HepG2 (cell line): ENCODE data around the gene ATP6V1F. TPM values are rescaled to one million over a fixed set of nuclear protein-coding genes. Genes with fewer than 3 reads are reported as not detected.
A peak's percentile ranks its signal among the peaks of the same experiment; 100 is the strongest.

Source experiments
- ARID2 ChIP-seq: sonication (generic); formaldehyde crosslinking; IDR thresholded peaks from 2 replicates; pipeline ENCODE4 v1.8.1; 2022; ENCODE audit warnings: mild to moderate bottlenecking, missing genetic modification reagents, borderline replicate concordance
- CAMTA2 ChIP-seq: sonication (generic); formaldehyde crosslinking; IDR thresholded peaks from 2 replicates; pipeline ENCODE4 v1.4.0; 2020; ENCODE audit warnings: mild to moderate bottlenecking, missing genetic modification reagents, borderline replicate concordance
- HNRNPK ChIP-seq: fragments of 200-400 bp; formaldehyde crosslinking; IDR thresholded peaks from 2 replicates; pipeline ENCODE4 v1.6.1; 2018; ENCODE audit warnings: low read length, low read depth, moderate library complexity, mild to moderate bottlenecking; ENCODE audit not compliant: poor library complexity, severe bottlenecking
- HOXA3 ChIP-seq: sonication (generic); formaldehyde crosslinking; IDR thresholded peaks from 2 replicates; pipeline ENCODE4 v1.5.0; 2020; ENCODE audit warnings: missing genetic modification reagents
- JUND ChIP-seq: sonication (generic); formaldehyde crosslinking; IDR thresholded peaks from 2 replicates; pipeline ENCODE4 v1.8.0; 2022; ENCODE audit warnings: mild to moderate bottlenecking, missing genetic modification reagents
- MTA1 ChIP-seq: sonication (generic); formaldehyde crosslinking; IDR thresholded peaks from 2 replicates; pipeline ENCODE4 v1.4.0; 2020; ENCODE audit warnings: missing genetic modification reagents, mild to moderate bottlenecking, borderline replicate concordance
- MXD3 ChIP-seq: IDR thresholded peaks from 2 replicates; pipeline ENCODE4 v1.6.1; 2016; ENCODE audit warnings: mild to moderate bottlenecking, missing biosample characterization, missing genetic modification reagents
- MYPOP ChIP-seq: sonication (generic); formaldehyde crosslinking; IDR thresholded peaks from 2 replicates; pipeline ENCODE4 v1.8.1; 2023; ENCODE audit warnings: mild to moderate bottlenecking, moderate library complexity, missing genetic modification reagents
- NFAT5 ChIP-seq: sonication (generic); formaldehyde crosslinking; IDR thresholded peaks from 2 replicates; pipeline ENCODE4 v1.4.0; 2020; ENCODE audit warnings: missing genetic modification reagents
- ZBED4 ChIP-seq: sonication (generic); formaldehyde crosslinking; IDR thresholded peaks from 2 replicates; pipeline ENCODE4 v1.4.0; 2020; ENCODE audit warnings: missing genetic modification reagents, borderline replicate concordance
- ZNF224 ChIP-seq: sonication (generic); formaldehyde crosslinking; IDR thresholded peaks from 2 replicates; pipeline ENCODE4 v1.5.0; 2020; ENCODE audit warnings: mild to moderate bottlenecking, missing genetic modification reagents
- ZNF33B ChIP-seq: sonication (generic); formaldehyde crosslinking; IDR thresholded peaks from 2 replicates; pipeline ENCODE4 v1.5.1; 2020; ENCODE audit warnings: mild to moderate bottlenecking, missing genetic modification reagents
- ZNF749 ChIP-seq: sonication (generic); formaldehyde crosslinking; IDR thresholded peaks from 2 replicates; pipeline ENCODE4 v1.8.0; 2022; ENCODE audit warnings: mild to moderate bottlenecking, missing genetic modification reagents, moderate library complexity, borderline replicate concordance
- ZNF883 ChIP-seq: sonication (generic); formaldehyde crosslinking; IDR thresholded peaks from 2 replicates; pipeline ENCODE4 v1.5.1; 2020; ENCODE audit warnings: mild to moderate bottlenecking, missing genetic modification reagents; ENCODE audit errors: not compliant biosample characterization
- ZSCAN21 ChIP-seq: sonication (generic); formaldehyde crosslinking; IDR thresholded peaks from 2 replicates; pipeline ENCODE4 v1.8.0; 2022; ENCODE audit warnings: mild to moderate bottlenecking, missing genetic modification reagents, moderate library complexity, borderline replicate concordance
- polyA plus RNA-seq, 8 experiments: library from polyadenylated mRNA; depleted of rRNA in 3 of 8; stranded (reverse) in 7 of 8; unstranded in 1 of 8; fragments of >200 nt; fragmentation: Illumina TruSeq in 4 of 8; extraction: Trizol in 4 of 8; gene quantifications; 2 replicates each; pipeline versions ENCODE4 v1.2.1 to v1.2.3, GENCODE V29; 2011 to 2016; ENCODE audit warnings: low read depth in 4 of 8, missing spikeins in 1 of 8, mixed read lengths in 1 of 8; ENCODE audit not compliant: insufficient read depth in 1 of 8
- total RNA-seq, 5 experiments: library from RNA; depleted of rRNA; stranded (reverse); fragments of >200 nt; fragmentation: Illumina TruSeq; extraction: Trizol; gene quantifications; 2 replicates each; pipeline ENCODE4 v1.2.3, GENCODE V29; 2016; ENCODE audit warnings: low read depth in 1 of 5

ATP6V1F gene
- total and polyA plus RNA-seq, 2 of the 13 experiments (the other 11 are each of a cell fraction or from before 2014, with no cell fraction given): 87.2 to 132 TPM

- TF ChIP-seq HNRNPK (no peak), MTA1 (CRISPR knock-in tag) (peak; percentile 67; the same call in 1 of the 2 replicates), NFAT5 (CRISPR knock-in tag) (no peak; the same call in 1 of the 2 replicates), MYPOP (no peak; the same call in 1 of the 2 replicates), MXD3 (CRISPR knock-in tag) (no peak), HOXA3 (CRISPR knock-in tag) (peak; percentile 53), ZNF33B (no peak), JUND (no peak), ZBED4 (CRISPR knock-in tag) (no peak), ZNF749 (CRISPR knock-in tag) (no peak), ZNF883 (CRISPR knock-in tag) (peak; percentile 57), ZSCAN21 (CRISPR knock-in tag) (0 out of 2 replicates have a peak, but pooled peaks have one; percentile 7), CAMTA2 (0 out of 2 replicates have a peak, but pooled peaks have one; percentile 50), ZNF224 (CRISPR knock-in tag) (no peak; the same call in 1 of the 2 replicates), ARID2 (peak; percentile 61; the same call in 1 of the 2 replicates)
Observed at GRCh38 chr7:128869138-128869943, 6.7 kb downstream of the ATP6V1F start (continued).
